ENCODE measurements around the gene ARMC2.
"Not testable (repeated sequence)": the region's sequence is repeated elsewhere in the genome, so short reads cannot be mapped to it uniquely, and the experiment has no call there.

ARMC2 gene

GRCh38 chr6:108835218-108835850 is 12.9 kb upstream of the ARMC2 start:
- peak; percentile 61 for DNase-seq (ENCODE audit: low read depth)

GRCh38 chr6:108836061-108836460 is 12.2 kb upstream of the ARMC2 start:
- no peak for DNase-seq (ENCODE audit: low read depth)

GRCh38 chr6:108837236-108837971 is 10.8 kb upstream of the ARMC2 start:
- DNase-seq (ENCODE audit: low read depth): no peak

- no peak for DNase-seq (ENCODE audit: low read depth)
These were observed 10.0 kb upstream of the ARMC2 start for GRCh38 chr6:108838101-108838717.

GRCh38 chr6:108839083-108839642 is 9.1 kb upstream of the ARMC2 start:
- no peak for DNase-seq (ENCODE audit: low read depth)

GRCh38 chr6:108840919-108841318 is 7.3 kb upstream of the ARMC2 start:
- no peak for DNase-seq (ENCODE audit: low read depth)

GRCh38 chr6:108841377-108841855 is 6.8 kb upstream of the ARMC2 start:
- DNase-seq (ENCODE audit: low read depth): no peak

GRCh38 chr6:108844135-108844534 is 4.1 kb upstream of the ARMC2 start:
- no peak for DNase-seq (ENCODE audit: low read depth)

- DNase-seq (ENCODE audit: low read depth): no peak
These were observed 3.1 kb upstream of the ARMC2 start for GRCh38 chr6:108845145-108845544.

GRCh38 chr6:108846101-108846500 is 2.1 kb upstream of the ARMC2 start:
- no peak for DNase-seq (ENCODE audit: low read depth)

GRCh38 chr6:108846628-108847027 is 1.6 kb upstream of the ARMC2 start:
- DNase-seq (ENCODE audit: low read depth): no peak

- DNase-seq (ENCODE audit: low read depth): no peak
These were observed 495 bp upstream of the ARMC2 start for GRCh38 chr6:108847738-108848115.

GRCh38 chr6:108850669-108851465 is 2.6 kb downstream of the ARMC2 start:
- DNase-seq (ENCODE audit: low read depth): no peak

- DNase-seq (ENCODE audit: low read depth): no peak
These were observed 3.5 kb downstream of the ARMC2 start for GRCh38 chr6:108851756-108852155.

GRCh38 chr6:108853077-108853476 is 4.9 kb downstream of the ARMC2 start:
- no peak for DNase-seq (ENCODE audit: low read depth)

GRCh38 chr6:108862479-108863191 is 14.4 kb downstream of the ARMC2 start:
- DNase-seq (ENCODE audit: low read depth): no peak

- not testable (repeated sequence) for DNase-seq (ENCODE audit: low read depth)
These were observed 17.6 kb downstream of the ARMC2 start for GRCh38 chr6:108865751-108866286.

- DNase-seq (ENCODE audit: low read depth): no peak
These were observed 18.6 kb downstream of the ARMC2 start for GRCh38 chr6:108866798-108867197.

GRCh38 chr6:108868647-108869046 is 20.4 kb downstream of the ARMC2 start:
- no peak for DNase-seq (ENCODE audit: low read depth)

GRCh38 chr6:108869876-108870275 is 21.7 kb downstream of the ARMC2 start:
- DNase-seq (ENCODE audit: low read depth): no peak

- no peak for DNase-seq (ENCODE audit: low read depth)
These were observed 22.1 kb downstream of the ARMC2 start for GRCh38 chr6:108870357-108870756.

Data from stimulated activated CD8-positive, alpha-beta memory T cell treated with anti-CD3 and anti-CD28 coated beads, Interleukin-12 subunit alpha, Interleukin-12 subunit beta, amount 100 ng/mL, for 4 hours (primary cell).